Ovary (tissue), 3 donors: ENCODE results near the gene PTPRU.

Experiments
- CTCF ChIP-seq, 3 donors: fragments of 450-650 bp in 2 of 3; fragments of 200-600 bp in 1 of 3; IDR thresholded peaks; one replicate each; pipeline versions ENCODE4 v1.5.1 to v1.8.0; 2016 to 2022; ENCODE audit warnings: antibody characterized with exemption in 3 of 3, mild to moderate bottlenecking in 1 of 3
- EP300 ChIP-seq: sonication (generic); formaldehyde crosslinking; IDR thresholded peaks from one replicate; pipeline ENCODE4 v1.6.1; 2017; ENCODE audit warnings: antibody characterized with exemption
- POLR2A ChIP-seq: fragments of 450-650 bp; IDR thresholded peaks from one replicate; pipeline ENCODE4 v1.6.1; 2017; ENCODE audit warnings: antibody characterized with exemption, mild to moderate bottlenecking, moderate library complexity
- donor health status: DM: no; HTN: no; CAD: no.

DNA sequence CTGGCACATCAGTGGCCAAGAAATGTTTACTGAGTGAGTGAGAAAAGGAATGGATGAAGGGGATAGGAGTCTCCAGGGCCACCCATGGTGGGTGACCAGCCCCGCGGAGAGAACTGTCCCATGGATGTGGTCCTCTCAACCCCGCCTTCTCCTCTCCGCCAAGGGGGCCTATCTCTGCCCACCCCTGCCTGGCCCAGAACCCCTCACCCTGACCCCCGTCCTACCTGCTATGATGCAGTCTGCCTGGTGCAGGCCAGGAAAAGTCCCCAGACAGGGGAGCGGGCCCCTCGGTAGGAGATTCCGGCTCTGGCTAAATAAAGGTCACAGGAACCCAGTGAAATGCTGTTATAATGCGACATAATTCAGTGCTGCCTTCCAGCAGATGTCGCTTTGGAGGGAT is 107.6 kb downstream of the PTPRU start:
- TF ChIP-seq CTCF (IDR thresholded peaks at IDR 0.05) (no peak), POLR2A (no peak), EP300 (no peak)
